Spleen (tissue), 11 donors: Measurements from ENCODE around the gene C13orf42. TPM values are rescaled to one million over a fixed set of nuclear protein-coding genes. Genes with fewer than 3 reads are reported as not detected.

Experiments used
- DNase-seq: peaks from one replicate; pipeline ENCODE4 v3.0.0-alpha.2; 2020
- H3K27ac ChIP-seq, 8 donors: fragments of 200-600 bp; sonication (generic) in 7 of 8; 1 replicate in 4 of 8; 2 replicates in 4 of 8; pipeline versions ENCODE4 v1.5.0 to v1.8.0; 2016 to 2021; ENCODE audit warnings: inconsistent platforms in 4 of 8, mild to moderate bottlenecking in 4 of 8, moderate library complexity in 1 of 8
- H3K27me3 ChIP-seq, 7 donors: fragments of 200-600 bp; sonication (generic) in 6 of 7; replicated peaks in 1 of 7; 1 replicate in 4 of 7; 2 replicates in 3 of 7; pipeline versions ENCODE4 v1.5.0 to v1.8.0; 2016 to 2021; ENCODE audit warnings: inconsistent platforms in 3 of 7, mild to moderate bottlenecking in 1 of 7
- H3K36me3 ChIP-seq, 6 donors: fragments of 200-600 bp; sonication (generic) in 5 of 6; 1 replicate in 4 of 6; 2 replicates in 2 of 6; pipeline versions ENCODE4 v1.5.0 to v1.8.0; 2016 to 2021; ENCODE audit warnings: inconsistent platforms in 2 of 6
- H3K4me1 ChIP-seq, 6 donors: fragments of 200-600 bp; sonication (generic) in 5 of 6; 1 replicate in 3 of 6; 2 replicates in 3 of 6; pipeline versions ENCODE4 v1.5.0 to v1.8.0; 2016 to 2021; ENCODE audit warnings: inconsistent platforms in 3 of 6
- H3K4me3 ChIP-seq, 8 donors: fragments of 200-600 bp; sonication (generic) in 7 of 8; 1 replicate in 4 of 8; 2 replicates in 4 of 8; pipeline versions ENCODE4 v1.5.0 to v1.8.0; 2016 to 2021; ENCODE audit warnings: inconsistent platforms in 4 of 8, mild to moderate bottlenecking in 4 of 8, moderate library complexity in 2 of 8
- H3K9me3 ChIP-seq, 8 donors: fragments of 200-600 bp; sonication (generic) in 7 of 8; 1 replicate in 4 of 8; 2 replicates in 4 of 8; pipeline versions ENCODE4 v1.5.0 to v1.8.0; 2016 to 2021; ENCODE audit warnings: inconsistent platforms in 4 of 8
- CTCF ChIP-seq, 11 experiments: fragments of 200-600 bp in 7 of 11; fragments of 450-650 bp in 4 of 11; sonication (generic) in 4 of 11; IDR thresholded peaks in 8 of 11; conservative IDR thresholded peaks in 3 of 11; 1 replicate in 7 of 11; 2 replicates in 4 of 11; pipeline versions ENCODE4 v1.4.0 to v1.8.0; 2016 to 2021; ENCODE audit warnings: antibody characterized with exemption in 11 of 11, inconsistent platforms in 4 of 11, mild to moderate bottlenecking in 1 of 11
- POLR2A ChIP-seq, 3 donors: fragments of 450-650 bp; IDR thresholded peaks; one replicate each; pipeline ENCODE4 v1.5.1; 2017; ENCODE audit warnings: antibody characterized with exemption in 3 of 3, mild to moderate bottlenecking in 1 of 3
- POLR2AphosphoS5 ChIP-seq, 3 donors: sonication (generic); formaldehyde crosslinking; IDR thresholded peaks; one replicate each; pipeline ENCODE4 v1.5.1; 2017; ENCODE audit warnings: antibody characterized with exemption in 3 of 3
- WGBS, 5 donors: extraction: QIAGEN DNeasy Blood & Tissue Kit in 3 of 5; methylation state at CpG; one replicate each; pipeline versions ENCODE4 v1.1.5 to v1.1.7; 2013 to 2018; 5-methylcytosine and 5-hydroxymethylcytosine counted together
- intact Hi-C: fragments of 100-400 bp; cut with DNase I; formaldehyde crosslinking; loops from one replicate; pipeline ENCODE4 v1.15.0; 2023; ENCODE audit warnings: low total_unique reads
- polyA plus RNA-seq, 3 donors: library from polyadenylated mRNA; stranded (reverse); fragments of 200-250 nt; gene quantifications; one replicate each; pipeline ENCODE4 v1.2.1, GENCODE V29; 2013
- total RNA-seq, 7 donors: library from RNA; depleted of rRNA in 3 of 7; stranded (reverse); fragments of >200 nt in 3 of 7; fragmentation: NEBNext Ultra II Directional in 4 of 7; extraction: Animal tissue kit (Norgen Biotek cat#: 25700) in 4 of 7; gene quantifications; one replicate each; pipeline versions ENCODE4 v1.1.0 to v1.2.1, GENCODE V29; 2016 to 2021
- donor health status: healthy with polysubstance abuse.
- donor health status: DM: no; HTN: no; CAD: no; lungs with moderate emphysema.
- donor health status: DM: no; HTN: no; CAD: no.
- donor health status: Bipolar disorder and iron deficiency.
- donor health status: healthy.
- donor health status: DM: no; HTN: no; CAD: no.
- donor health status: DM: yes; HTN: yes; CAD: no.

C13orf42 gene
- total and polyA plus RNA-seq, 10 donors = 0.03 to 0.60 (median 0.33) TPM; not detected in 5

GRCh38 chr13:51071493-51071892 lies 39.6 kb downstream of the C13orf42 start:
- H3K36me3 ChIP-seq = no peaks in the 10 kb centered on the region
- TF ChIP-seq POLR2AphosphoS5 (IDR thresholded peaks at IDR 0.05) (no peak), CTCF (IDR thresholded peaks at IDR 0.05 in 8 of 11, conservative IDR thresholded peaks at IDR 0.05 in 3 of 11) (peak in 1 of 11 experiments; percentile 12)
- H3K4me3 ChIP-seq = no peak overlapping the region
- no peaks in the 10 kb centered on the region for H3K9me3 ChIP-seq
- 84 to 90% (median 87%) methylated on average over 8 of the region's 8 CpGs for WGBS, 5 donors
- intact Hi-C loops = no loop called here
- no peak for DNase-seq
- H3K27ac ChIP-seq = peak overlapping the region in 1 of 8 donors; percentile 84
- peaks cover 0 to 4% (median 0%) of the 10 kb centered on the region in 7 donors for H3K27me3 ChIP-seq
- H3K4me1 ChIP-seq = peaks cover 0 to 37% (median 18%) of the 10 kb centered on the region in 6 donors

DNA sequence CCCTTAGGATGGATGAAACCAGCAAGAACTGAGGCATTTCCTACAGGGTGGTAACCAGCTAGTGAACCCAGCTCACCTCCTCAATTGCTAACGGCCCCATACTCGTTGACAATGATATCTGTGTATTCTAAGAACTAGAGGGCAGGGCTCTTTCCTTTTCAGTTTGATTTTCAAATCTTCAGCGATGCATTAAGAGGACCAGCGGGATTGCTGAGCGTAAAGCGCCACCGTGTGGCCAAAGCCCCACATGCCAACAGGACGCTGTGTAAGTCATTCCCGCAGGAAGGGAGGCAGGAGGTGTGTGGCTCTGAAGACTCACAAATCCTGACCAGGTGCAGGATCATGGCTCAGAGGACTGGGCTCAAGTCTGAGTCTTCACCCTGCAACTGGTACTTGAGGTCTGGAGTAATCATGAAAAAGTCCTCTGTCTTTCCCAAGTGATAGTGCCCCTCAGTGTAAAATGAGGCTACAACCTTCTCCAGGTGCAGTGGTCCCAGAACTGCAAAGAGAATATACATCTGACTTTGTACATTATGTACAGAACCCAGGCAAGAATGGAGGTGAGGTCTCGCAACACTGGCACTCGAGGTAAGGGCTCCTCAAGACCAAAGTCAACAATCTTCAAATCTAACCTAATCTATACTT lies 40.9 kb downstream of the C13orf42 start:
- Histone ChIP-seq H3K4me3 (no peak overlapping the region), H3K4me1 (peaks cover 6 to 50% (median 29%) of the 10 kb centered on the region in 6 donors), H3K27ac (peak overlapping the region in 3 of 8 donors; percentile 25 to 84 (median 74)), H3K36me3 (no peaks in the 10 kb centered on the region), H3K9me3 (no peaks in the 10 kb centered on the region), H3K27me3 (peaks cover 0 to 17% (median 0%) of the 10 kb centered on the region in 7 donors)
- no peak for TF ChIP-seq POLR2A (IDR thresholded peaks at IDR 0.05)
- peak in 2 of 3 donors; percentile 42 to 49 for TF ChIP-seq POLR2AphosphoS5 (IDR thresholded peaks at IDR 0.05)
- peak; percentile 86 to 96 (median 94) for TF ChIP-seq CTCF (IDR thresholded peaks at IDR 0.05 in 8 of 11, conservative IDR thresholded peaks at IDR 0.05 in 3 of 11)
- intact Hi-C loops = no loop called here
- peak; percentile 94 for DNase-seq
- 8 to 15% (median 13%) methylated on average over 10 to 11 of the region's 11 CpGs for WGBS, 5 donors

GRCh38 chr13:51068501-51068900 lies 42.6 kb downstream of the C13orf42 start:
- Histone ChIP-seq H3K9me3 (no peaks in the 10 kb centered on the region), H3K4me3 (no peak overlapping the region), H3K27me3 (peaks cover 0 to 20% (median 0%) of the 10 kb centered on the region in 7 donors), H3K36me3 (no peaks in the 10 kb centered on the region), H3K27ac (peak overlapping the region in 7 of 8 donors; percentile 14 to 84 (median 26)), H3K4me1 (peaks cover 6 to 67% (median 35%) of the 10 kb centered on the region in 6 donors)
- no peak for DNase-seq
- no peak for TF ChIP-seq POLR2A (IDR thresholded peaks at IDR 0.05)
- intact Hi-C loops = loop anchor here (10.0 kb wide), 1 partner anchor 1094 kb away; no protein-coding TSS in a partner anchor
- 50 to 75% (median 60%) methylated on average over 5 of the region's 5 CpGs for WGBS, 5 donors

- DNase-seq = no peak
- no peak for TF ChIP-seq POLR2A (IDR thresholded peaks at IDR 0.05)
- TF ChIP-seq CTCF (IDR thresholded peaks at IDR 0.05 in 8 of 11, conservative IDR thresholded peaks at IDR 0.05 in 3 of 11) = no peak
- TF ChIP-seq POLR2AphosphoS5 (IDR thresholded peaks at IDR 0.05) = no peak
- 53 to 68% (median 61%) methylated on average over 5 of the region's 5 CpGs for WGBS, 5 donors
- Histone ChIP-seq H3K27me3 (peaks cover 0 to 21% (median 0%) of the 10 kb centered on the region in 7 donors), H3K27ac (peak overlapping the region in 7 of 8 donors; percentile 14 to 84 (median 67)), H3K36me3 (no peaks in the 10 kb centered on the region), H3K4me3 (no peak overlapping the region), H3K9me3 (no peaks in the 10 kb centered on the region), H3K4me1 (peaks cover 6 to 70% (median 35%) of the 10 kb centered on the region in 6 donors)
- intact Hi-C loops = loop anchor here (10.0 kb wide), 1 partner anchor 1093 kb away; no protein-coding TSS in a partner anchor
These were observed 43.4 kb downstream of the C13orf42 start for GRCh38 chr13:51067706-51068105.
